Cerebellar nuclear complex (tissue), 1 donor: ENCODE results near the gene PLD3.

ENCODE experiments used
- DNase-seq, 2 experiments: peaks; one replicate each; lab custom pipeline; 2025; lab: John Stamatoyannopoulos, UW

Gene PLD3, protein sequence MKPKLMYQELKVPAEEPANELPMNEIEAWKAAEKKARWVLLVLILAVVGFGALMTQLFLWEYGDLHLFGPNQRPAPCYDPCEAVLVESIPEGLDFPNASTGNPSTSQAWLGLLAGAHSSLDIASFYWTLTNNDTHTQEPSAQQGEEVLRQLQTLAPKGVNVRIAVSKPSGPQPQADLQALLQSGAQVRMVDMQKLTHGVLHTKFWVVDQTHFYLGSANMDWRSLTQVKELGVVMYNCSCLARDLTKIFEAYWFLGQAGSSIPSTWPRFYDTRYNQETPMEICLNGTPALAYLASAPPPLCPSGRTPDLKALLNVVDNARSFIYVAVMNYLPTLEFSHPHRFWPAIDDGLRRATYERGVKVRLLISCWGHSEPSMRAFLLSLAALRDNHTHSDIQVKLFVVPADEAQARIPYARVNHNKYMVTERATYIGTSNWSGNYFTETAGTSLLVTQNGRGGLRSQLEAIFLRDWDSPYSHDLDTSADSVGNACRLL

DNA sequence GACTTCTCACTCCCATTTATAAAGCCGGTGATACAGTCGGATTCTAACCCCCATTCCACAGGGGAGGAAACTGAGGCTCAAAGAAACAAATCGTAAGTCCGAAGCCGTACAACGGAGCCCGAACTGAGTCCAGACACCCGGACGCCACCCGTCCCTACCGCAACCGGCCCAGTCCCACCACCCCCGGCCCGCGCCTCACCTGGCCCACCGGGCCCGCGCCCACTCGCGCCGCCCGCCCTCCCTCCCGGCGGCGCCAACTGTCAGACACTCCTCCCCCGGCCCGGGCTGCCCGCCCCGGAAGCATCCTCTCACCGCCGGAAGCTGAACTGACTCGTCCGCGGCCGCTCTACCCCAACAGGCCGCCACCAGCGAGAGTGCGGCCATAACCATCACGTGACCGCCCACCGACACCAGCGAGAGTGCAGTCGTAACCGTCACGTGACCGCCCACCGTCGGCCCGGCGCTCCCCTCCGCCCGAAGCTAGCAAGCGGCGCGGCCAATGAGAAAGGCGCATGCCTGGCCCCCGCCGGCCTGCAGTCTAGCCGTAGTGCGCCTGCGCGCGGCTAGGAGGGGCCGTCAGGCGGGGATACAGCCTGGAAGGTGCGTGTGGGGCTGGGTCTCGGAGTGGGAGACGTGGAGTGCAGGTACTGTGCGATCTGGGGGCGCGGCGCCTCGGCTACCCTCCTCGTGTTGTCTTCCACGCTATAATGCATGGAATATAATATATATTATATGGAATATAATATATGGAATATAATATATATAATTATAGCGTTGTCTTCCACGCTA is at the start of gene PLD3, which contains the start of gene C19orf47:
Gene PLD3 (plus strand): TSS at position 571 of the 789 bp plus-strand sequence. CDS start 17,789 bp downstream, outside the sequence.
Gene C19orf47 (minus strand): TSS at position 273 of the 789 bp plus-strand sequence. CDS start 6,540 bp downstream, outside the sequence.
- DNase-seq, result peak; percentile 89 to 97

DNA sequence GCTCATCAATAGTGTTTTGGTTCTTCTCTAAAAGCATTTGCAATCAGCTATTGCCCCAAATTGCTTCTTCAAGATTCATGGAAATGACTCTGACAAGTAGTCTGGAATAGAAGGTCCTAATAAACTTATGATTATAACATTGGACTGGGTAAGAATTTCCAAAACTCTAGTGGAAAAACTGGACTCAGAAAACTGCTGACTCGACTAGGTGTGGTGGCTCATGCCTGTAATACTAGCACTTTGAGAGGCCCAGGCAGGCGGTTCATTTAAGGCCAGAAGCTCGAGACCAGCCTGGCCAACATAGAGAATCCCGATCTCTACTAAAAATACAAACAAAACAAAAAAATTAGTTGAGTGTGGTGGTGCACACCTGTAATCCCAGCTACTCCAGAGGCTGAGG is 47.8 kb upstream of the PLD3 start:
- DNase-seq, result no peak

DNA sequence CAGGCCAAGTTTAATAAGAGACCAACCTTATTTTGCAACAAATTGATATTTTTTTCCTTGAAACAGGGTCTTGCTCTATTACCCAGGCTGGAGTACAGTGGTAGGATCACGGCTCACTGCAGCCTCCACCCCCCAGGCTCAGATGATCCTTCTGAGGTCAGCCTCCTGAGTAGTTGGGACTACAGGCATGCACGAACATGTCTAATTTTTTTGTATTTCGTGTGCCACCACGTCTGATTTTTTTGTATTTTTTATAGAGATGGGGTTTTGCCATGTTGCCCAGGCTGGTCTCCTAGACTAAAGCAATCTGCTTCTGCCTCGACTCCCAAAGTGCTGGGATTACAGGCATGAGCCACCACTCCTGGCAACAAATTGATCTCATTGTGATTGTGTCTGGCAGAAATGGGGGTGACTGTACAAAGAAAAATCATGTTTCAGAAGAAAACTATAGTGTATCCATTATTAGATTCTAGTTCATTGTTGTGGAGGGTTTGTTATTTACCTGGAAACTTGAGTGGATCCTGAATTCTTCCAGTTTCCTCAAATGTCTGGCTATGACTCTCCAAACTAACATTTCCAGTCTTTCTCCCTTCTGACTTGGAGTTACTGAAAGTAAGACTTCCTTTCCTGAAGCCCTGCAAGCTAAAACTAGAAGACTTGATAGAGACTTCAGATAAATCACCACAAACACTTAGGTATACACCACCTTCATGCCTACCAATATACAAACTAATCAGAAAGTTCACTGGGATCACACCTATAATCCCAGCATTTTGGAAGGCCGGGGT is 46.1 kb upstream of the PLD3 start:
- DNase-seq, result no peak

DNA sequence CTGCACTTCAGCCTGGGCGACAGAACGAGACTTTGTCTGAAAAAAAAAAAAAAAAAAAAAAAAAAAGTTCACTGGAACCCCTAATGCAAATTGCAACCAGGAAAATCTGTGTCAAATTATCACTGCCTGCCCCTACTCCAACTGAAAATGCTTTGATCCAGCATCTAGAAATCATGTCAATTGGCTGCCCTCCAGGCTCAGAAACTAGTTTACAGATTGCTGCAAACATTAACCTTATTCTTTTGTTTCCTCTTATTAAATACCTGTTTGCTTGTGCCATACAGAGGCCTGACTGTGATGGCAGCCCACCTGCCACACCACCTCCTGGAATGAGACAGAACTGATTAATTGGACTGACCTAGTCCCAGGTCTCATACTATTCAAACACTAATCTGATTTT is 44.7 kb upstream of the PLD3 start:
- no peak for DNase-seq

DNA sequence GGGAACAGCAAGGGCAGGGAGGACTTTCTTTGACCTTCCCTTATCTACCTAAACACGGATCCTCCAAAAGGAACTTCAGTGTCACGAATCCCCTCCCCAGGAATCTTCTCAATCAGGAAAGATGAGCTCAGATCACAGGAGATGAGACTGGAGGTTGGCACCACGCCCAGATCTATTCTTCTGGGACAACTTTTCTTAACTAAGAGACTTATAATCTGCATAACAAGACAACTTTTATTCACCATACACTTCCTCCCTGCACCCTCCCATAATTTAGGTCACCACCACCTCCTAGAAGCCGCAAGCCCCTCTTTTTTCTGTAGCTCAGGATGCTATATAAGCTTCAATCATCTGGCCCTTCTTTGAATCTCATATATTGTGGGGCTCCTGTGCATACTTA is 44.2 kb upstream of the PLD3 start:
- no peak for DNase-seq

DNA sequence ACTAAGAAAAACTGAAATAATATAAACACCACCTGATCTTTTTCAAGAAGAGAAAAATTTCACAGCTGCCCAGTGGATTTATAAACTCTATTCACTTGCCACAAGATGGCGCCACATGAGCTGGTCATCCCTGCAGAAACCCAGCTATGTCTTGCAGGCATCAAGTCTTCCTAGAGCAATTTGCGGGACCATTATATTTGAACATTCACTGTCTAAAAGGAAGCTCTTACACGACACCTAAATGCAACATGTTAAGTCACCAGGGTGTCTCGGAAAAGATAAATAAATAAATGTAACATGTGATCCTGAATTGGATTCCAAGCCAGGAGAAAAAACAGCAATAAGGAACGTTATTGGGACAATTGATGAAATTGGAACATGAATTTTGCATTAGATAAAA is 43.1 kb upstream of the PLD3 start:
- DNase-seq, result peak in 1 of 2 experiments; percentile 29

DNA sequence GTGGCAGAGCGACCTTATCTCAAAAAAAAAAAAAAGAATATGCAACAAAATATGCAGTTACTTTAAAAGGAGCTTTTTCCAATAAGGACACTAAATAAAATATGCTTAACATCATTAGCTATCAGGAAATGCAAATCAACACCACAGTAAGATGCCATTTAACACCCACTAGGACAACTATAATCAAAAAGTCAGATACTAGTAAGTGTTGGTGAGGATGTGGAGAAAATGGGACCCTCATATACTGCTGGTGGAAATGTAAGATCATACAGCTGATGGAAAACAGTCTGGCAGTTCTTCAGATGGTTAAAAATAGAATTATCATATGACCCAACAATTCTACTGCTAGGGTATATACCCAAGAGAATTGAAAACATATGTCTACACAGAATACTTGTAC is 38.8 kb upstream of the PLD3 start:
- no peak for DNase-seq

DNA sequence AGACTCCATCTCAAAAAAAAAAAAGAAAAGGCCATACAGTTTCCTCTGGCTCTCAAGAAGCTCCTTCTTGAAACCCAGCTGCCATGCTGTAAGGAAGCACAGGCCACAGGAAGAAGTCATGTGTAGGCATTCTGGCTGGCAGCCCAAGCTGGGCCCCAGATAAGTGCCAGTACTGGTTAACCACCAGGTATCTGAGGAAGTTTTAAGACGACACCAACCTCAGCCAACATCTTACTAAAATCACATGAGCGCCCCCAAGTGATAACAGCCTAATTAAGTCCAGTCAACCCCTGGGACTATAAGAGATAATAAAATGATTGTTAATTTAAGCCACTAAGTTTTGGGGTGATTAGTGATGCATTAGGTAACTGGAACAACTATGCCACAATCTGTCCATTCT is 36.0 kb upstream of the PLD3 start:
- no peak for DNase-seq

DNA sequence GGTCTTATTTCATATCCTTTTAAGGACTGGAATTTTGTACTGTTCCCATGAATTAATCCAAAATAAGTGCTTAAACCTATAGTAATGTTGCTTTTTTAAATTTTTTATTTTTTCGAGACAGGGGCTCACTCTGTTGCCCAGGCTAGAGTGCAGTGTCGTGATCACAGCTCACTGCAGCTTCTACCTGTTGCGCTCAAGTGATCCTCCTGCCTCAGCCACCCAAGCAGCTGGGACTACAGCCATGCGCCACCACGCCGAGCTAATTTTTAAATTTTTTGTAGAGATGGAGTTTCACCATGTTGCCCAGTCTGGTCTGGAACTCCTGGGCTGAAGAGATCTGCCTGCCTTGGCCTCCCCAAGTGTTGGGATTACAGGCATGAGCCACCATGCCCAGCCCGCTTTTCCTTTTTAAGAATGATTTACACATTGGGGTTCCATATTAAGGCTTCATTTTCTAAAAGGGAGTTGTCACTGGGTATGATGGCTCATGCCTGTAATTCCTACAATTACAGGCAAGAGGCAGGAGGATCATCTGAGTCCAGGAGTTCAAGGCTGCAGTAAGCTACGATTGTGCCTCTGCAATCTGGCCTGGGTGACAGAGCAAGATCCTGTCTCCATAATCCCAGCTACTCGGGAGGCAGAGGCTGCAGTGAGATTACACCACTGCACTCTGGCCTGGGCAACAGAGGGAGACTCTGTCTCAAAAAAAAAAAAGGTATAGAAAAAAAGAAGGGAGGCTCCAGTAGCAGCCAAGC is 35.1 kb upstream of the PLD3 start:
- no peak for DNase-seq

DNA sequence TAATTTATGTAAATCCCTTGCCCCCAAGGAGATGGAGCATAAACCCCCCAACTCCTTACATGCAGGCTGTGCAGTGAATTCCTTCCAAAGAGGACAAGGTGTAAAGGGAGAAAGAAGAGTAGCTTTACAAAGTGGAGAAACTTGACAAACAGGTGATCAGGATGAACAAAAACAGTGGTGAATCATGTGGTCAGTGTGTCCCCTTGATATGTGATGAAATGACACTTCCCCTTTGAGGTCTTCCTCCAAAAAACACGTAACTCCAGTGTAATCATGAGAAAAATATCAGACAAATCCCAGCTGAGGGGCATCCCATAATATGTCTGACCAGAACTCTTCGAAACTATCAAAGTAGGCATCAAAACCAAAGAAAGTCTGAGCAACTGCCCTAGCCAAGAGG is 33.8 kb upstream of the PLD3 start:
- no peak for DNase-seq

DNA sequence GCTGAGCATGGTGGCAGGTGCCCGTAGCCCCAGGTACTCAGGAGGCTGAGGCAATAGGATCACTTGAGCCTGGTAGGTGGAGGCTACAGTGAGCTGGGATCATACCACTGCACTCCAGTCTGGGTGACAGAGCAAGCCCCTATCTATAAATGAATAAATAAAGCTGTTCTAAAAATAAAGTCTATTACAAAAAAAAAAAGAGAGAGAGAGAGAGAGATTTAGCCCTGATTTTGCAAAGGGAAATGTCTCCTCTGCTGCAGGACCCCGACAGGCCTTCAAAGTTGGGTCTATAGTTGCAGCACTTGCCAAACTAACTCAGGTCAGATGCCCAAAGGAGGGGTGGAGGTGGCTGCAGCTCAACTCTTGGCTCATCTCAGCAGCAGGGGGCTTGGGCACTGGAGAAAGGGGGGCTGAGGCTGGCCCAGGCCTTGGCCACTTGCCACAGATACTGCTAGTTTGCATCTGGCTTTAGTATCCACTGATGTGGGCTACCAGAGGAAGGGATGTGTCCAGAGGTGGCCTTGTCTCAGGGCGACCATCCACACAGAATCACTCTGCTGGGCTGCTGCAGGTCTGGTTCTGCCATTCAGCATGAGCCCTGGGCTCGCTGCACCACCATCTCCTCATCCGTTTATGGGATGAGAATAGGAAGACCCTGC is 32.6 kb upstream of the PLD3 start:
- no peak for DNase-seq

DNA sequence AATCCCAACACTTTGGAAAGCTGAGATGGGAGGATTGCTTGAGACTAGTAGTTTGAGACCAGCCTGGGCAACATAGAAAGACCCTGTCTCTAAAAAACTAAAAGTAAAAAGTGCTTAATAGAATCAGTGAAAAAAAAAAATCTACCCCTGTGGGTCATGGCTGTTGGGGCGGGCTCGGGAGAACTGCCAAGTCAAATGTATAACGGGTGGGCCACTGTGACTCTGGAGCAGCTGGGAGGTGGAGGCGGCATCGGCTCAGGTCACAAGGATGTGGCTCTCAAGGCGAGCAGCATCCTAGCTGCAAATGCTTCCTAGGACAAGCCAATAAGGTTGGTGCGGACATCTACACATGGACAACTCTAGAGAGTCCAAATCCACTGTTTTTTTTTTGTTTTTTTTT is 31.2 kb upstream of the PLD3 start:
- no peak for DNase-seq

DNA sequence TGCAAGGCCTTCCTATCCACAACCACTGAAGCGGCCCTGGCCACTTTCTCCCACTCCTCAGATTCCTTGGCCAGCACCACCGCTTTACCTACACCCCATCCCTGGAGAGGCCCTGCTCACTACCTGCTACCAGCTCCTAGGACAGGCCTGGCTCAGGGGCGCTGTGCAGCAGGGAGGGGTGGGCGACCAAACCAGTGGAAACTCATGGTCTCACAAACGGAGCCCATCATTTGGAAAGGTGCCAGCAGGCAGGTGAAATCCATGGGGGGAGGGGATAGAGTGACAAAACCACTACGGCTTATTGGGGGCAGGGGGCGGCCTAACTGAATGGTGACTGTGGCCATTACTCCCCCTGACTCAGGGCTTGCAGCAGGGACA is 27.9 kb upstream of the PLD3 start:
- no peak for DNase-seq

DNA sequence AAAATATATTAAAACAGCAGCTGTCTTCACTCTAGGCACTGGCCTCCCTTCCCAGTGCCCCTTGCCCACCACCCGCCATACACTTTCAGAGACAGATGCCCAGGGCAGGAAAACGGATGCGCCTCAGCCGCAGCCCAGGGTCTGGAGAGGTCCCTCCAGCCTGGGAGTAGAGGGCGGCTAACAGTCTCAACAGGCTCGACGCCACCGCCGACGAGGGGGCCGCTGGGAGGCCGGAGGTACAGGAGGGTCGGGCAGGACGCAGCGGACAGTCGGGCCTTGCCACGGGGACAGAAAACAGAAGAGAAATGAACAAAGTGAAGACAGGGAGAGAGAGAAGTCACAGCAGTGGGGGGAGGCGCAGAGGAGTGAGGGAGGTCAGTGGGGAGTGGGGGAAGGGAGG is 27.4 kb upstream of the PLD3 start:
- DNase-seq, result no peak

DNA sequence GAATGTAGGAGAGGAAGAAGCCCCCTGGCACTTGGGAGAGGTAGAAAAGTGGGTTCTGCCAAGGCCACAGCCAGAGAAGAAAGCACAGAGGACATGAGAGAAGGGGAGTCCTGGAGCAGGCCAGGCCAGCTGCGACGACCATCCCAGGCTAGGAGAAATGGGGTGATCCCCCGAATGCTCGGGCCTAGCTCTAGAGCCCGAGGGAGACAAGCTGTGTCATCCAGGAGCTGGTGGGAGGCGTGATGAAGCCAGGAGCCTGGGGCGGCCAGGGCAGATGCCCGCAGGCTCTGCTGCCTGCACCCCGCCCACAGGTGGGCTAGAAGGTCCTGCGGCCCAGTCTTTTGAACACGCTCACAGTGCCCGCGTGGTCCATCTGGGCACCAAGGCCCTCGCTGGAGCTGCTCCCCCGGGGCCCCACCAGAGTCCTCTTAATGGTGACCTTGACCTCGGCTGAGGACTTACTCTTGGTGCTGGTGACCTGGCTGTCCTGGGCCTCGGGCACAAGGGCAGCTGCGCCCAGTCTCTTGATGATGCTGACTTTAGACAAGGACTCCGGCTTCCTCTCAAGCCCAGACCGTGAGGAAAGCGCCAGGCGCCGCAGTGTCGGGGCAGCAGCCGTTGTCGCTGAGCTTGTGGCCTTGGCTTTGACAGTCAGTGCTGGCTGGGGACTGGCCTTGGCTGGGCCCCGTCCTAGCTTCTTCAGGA is 26.8 kb upstream of the PLD3 start:
- DNase-seq, result no peak

DNA sequence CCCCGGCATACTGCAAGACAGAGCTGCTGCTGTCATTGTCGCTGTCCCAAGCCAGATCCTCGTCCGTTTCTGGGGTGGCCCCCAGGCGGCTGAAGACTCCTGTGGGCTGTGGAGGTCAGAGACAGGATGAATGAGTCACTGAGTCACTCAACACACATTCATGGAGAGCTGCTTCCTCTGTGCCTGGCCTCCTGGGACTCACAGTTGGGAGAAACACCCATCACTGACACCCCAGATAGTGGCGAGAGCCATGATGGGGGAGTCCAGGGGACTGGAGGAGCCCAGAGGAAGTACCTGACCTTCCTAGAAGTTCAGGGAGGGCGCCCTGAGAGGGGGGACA is 26.3 kb upstream of the PLD3 start:
- DNase-seq, result no peak

DNA sequence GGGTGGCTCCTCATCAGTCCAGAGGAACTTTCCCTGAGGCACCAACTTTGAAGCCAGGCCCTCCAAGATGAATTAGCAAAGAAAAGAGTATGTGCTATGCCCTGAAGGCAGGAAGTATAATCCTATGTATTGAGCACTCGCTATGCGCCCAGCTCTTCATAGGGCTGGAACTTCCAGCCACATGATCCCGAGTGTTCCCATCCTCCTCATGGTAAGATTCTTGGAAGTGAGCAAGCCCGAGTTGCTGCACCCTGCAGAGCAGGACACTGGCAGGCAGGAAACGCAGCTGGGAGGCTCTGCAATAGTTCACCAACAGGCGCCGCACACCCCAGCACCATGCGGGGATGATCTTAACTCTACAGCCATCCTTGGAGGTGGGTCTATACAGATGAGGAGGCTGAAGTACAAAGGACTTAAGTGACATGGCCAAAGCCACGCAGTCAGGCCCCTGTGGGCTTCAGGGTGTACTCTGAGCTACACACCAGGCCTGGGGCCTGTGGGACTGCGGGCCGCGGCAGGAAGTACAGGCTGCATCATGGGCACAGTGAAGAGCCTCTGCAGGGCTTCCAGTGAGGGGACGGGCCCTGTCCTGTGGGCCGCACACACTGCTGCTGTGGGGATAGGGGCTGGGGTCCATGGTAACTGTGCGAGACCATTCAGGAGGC is 25.4 kb upstream of the PLD3 start:
- DNase-seq, result no peak

DNA sequence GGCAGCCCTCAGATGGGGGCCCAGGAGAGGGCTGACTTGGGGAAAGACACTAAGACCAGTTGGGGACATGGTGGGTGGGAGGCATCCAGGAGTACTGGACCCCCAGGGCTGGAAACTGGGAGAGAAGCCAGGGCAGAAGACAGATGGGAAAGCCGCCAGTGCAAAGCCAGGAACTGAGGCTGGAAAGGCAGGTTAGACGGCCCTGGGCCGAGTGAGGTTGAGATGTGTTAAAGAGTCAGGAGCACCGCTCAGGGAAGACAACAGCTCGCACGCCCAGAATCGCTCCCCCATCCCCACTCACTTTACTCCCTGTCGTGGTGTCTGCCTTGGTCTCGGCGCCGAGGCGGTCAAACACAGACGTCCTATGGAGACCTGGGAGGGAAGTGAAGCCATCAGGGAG is 24.8 kb upstream of the PLD3 start:
- no peak for DNase-seq

DNA sequence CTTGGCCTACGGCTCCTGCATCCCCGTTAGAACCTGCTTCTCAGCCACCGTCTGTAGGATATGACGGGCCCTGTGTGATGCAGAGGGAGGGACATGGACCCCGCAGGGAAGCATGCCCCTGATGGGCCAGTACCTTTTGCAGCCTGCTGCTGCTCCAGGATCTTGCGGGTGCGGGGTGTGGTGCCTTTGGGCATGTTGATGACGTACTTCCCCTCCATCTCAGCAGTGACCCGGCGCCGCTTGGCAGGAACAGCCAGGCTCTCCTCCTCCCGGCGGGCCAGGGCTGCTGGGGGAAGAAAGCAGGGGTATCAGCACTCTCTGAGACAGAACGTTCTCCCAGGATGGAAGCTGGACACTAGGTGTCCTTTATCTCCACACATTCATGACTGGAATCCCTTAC is 22.3 kb upstream of the PLD3 start:
- no peak for DNase-seq

DNA sequence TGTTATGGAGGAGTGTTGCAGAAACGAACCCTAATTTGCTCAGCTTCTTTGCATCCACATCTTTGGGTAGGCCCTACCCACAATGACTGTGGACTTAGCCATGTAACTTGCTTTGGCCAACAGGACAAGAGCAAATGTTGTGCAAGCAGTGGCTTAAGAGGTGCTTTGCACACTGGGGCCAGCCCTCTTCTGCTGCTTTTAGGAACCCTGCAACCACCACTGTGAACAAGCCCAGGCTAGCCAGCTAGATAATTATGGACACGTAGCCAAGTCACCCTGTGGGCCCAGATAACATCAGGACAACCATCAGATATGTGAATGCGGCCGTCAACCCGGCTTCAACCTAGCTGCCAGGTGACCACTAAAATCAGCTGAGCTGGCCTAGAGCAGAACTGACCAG is 17.4 kb upstream of the PLD3 start:
- DNase-seq, result no peak
